H1 (cell line): ENCODE measurements around the gene CSF1. TPM values are rescaled to one million over a fixed set of nuclear protein-coding genes. Genes with fewer than 3 reads are reported as not detected.

Source experiments
- CTCF ChIA-PET: fragments of 300-600 bp; sonication (Branson Sonifier 250); formaldehyde crosslinking; loops from one replicate; lab custom pipeline; 2021; ENCODE audit not compliant: partially characterized antibody; lab: Charles Lee
- POLR2A ChIA-PET: fragments of 300-600 bp; sonication (Branson Sonifier 250); formaldehyde crosslinking; loops from one replicate; lab custom pipeline; 2021; ENCODE audit warnings: inconsistent platforms; ENCODE audit not compliant: partially characterized antibody; lab: Charles Lee
- DNase-seq, 2 experiments: peaks; one replicate each; pipeline versions ENCODE4 v3.0.0 to v3.0.0-alpha.2; 2010 to 2022; ENCODE audit warnings: low spot score in 2 of 2, low read depth in 1 of 2, mixed read lengths in 1 of 2
- FAIRE-seq: peaks from 2 replicates; lab custom pipeline; 2011; peaks lifted over from hg19 to GRCh38; lab: Jason Lieb, UNC
- H2AFZ ChIP-seq: 2 replicates; pipeline ENCODE4 v1.8.1; 2012; ENCODE audit warnings: low read length, inconsistent platforms
- H2AK5ac ChIP-seq: 2 replicates; pipeline ENCODE4 v1.6.1; 2013; ENCODE audit warnings: low read depth, low read length
- H2BK120ac ChIP-seq: replicated peaks from 2 replicates; pipeline ENCODE3; 2013; ENCODE audit warnings: low read depth, low read length, inconsistent platforms
- H2BK12ac ChIP-seq: 2 replicates; pipeline ENCODE4 v1.6.1; 2013; ENCODE audit warnings: low read depth, low read length
- H2BK15ac ChIP-seq: 2 replicates; pipeline ENCODE4 v1.6.1; 2013; ENCODE audit warnings: low read length
- H2BK20ac ChIP-seq: 2 replicates; pipeline ENCODE4 v1.6.1; 2013; ENCODE audit warnings: low read length
- H2BK5ac ChIP-seq: 2 replicates; pipeline ENCODE4 v1.6.1; 2013; ENCODE audit warnings: low read depth, low read length
- H3K14ac ChIP-seq: 2 replicates; pipeline ENCODE4 v1.6.1; 2013; ENCODE audit warnings: inconsistent platforms; ENCODE audit not compliant: insufficient read length
- H3K18ac ChIP-seq: 2 replicates; pipeline ENCODE4 v1.6.1; 2013; ENCODE audit warnings: low read length; ENCODE audit errors: extremely low read depth
- H3K23ac ChIP-seq: 2 replicates; pipeline ENCODE4 v1.6.1; 2013; ENCODE audit warnings: inconsistent platforms; ENCODE audit not compliant: insufficient read length
- H3K23me2 ChIP-seq: 2 replicates; pipeline ENCODE4 v1.6.1; 2013; ENCODE audit warnings: low read depth, low read length
- H3K27ac ChIP-seq: 2 replicates; pipeline ENCODE4 v1.6.1; 2011; ENCODE audit warnings: low read depth, low read length, inconsistent platforms
- H3K27me3 ChIP-seq, 4 experiments: replicated peaks in 1 of 4; 1 replicate in 1 of 4; 2 replicates in 3 of 4; pipeline versions ENCODE4 v1.6.1 to v1.8.1; 2011 to 2013; ENCODE audit warnings: low read length in 3 of 4, mild to moderate bottlenecking in 3 of 4, inconsistent platforms in 2 of 4, mixed read lengths in 2 of 4, moderate library complexity in 1 of 4; ENCODE audit not compliant: control insufficient read depth in 3 of 4, insufficient read depth in 3 of 4; ENCODE audit errors: extremely low read depth in 1 of 4
- H3K36me3 ChIP-seq, 4 experiments: 2 replicates each; pipeline versions ENCODE4 v1.6.1 to v1.8.1; 2011 to 2013; ENCODE audit warnings: mild to moderate bottlenecking in 4 of 4, low read length in 3 of 4, moderate library complexity in 2 of 4, control low read depth in 1 of 4, inconsistent platforms in 1 of 4; ENCODE audit not compliant: insufficient read depth in 4 of 4, control insufficient read depth in 2 of 4
- H3K4ac ChIP-seq: replicated peaks from 2 replicates; pipeline ENCODE3; 2013; ENCODE audit warnings: low read length, low read depth, mixed read lengths, inconsistent platforms; ENCODE audit not compliant: insufficient read length
- H3K4me1 ChIP-seq, 4 experiments: replicated peaks in 1 of 4; 1 replicate in 1 of 4; 2 replicates in 3 of 4; pipeline versions ENCODE4 v1.6.1 to v1.8.1; 2011 to 2013; ENCODE audit warnings: low read length in 3 of 4, inconsistent platforms in 2 of 4, mixed read lengths in 1 of 4; ENCODE audit not compliant: insufficient read depth in 4 of 4, control insufficient read depth in 3 of 4
- H3K4me2 ChIP-seq, 2 experiments: 2 replicates each; pipeline versions ENCODE4 v1.6.1 to v1.8.1; 2011 to 2013; ENCODE audit warnings: low read depth in 2 of 2, low read length in 2 of 2, control low read depth in 1 of 2, inconsistent platforms in 1 of 2, mild to moderate bottlenecking in 1 of 2; ENCODE audit not compliant: insufficient read depth in 1 of 2
- H3K4me3 ChIP-seq, 4 experiments: fragments of 200-600, 300-600 bp in 1 of 4; sonication (generic), shearing (Covaris generic), sonication (Bioruptor Twin) in 1 of 4; 2 replicates each; pipeline versions ENCODE4 v1.5.1 to v1.8.1; 2011 to 2016; ENCODE audit warnings: low read length in 4 of 4, low read depth in 3 of 4, control low read depth in 2 of 4, inconsistent platforms in 2 of 4, mild to moderate bottlenecking in 2 of 4, mixed read lengths in 1 of 4, moderate library complexity in 1 of 4; ENCODE audit not compliant: insufficient read depth in 2 of 4; ENCODE audit errors: extremely low read depth in 1 of 4
- H3K56ac ChIP-seq: replicated peaks from 2 replicates; pipeline ENCODE3; 2013; ENCODE audit warnings: low read depth, mild to moderate bottlenecking, mixed read lengths, low read length, inconsistent platforms; ENCODE audit not compliant: insufficient read length
- H3K79me1 ChIP-seq: 2 replicates; pipeline ENCODE4 v1.6.1; 2013; ENCODE audit warnings: low read depth, low read length, control low read depth
- H3K79me2 ChIP-seq, 2 experiments: 2 replicates each; pipeline versions ENCODE4 v1.6.1 to v1.8.1; 2012 to 2013; ENCODE audit warnings: low read length in 2 of 2, mild to moderate bottlenecking in 2 of 2, inconsistent platforms in 1 of 2; ENCODE audit not compliant: insufficient read depth in 2 of 2, control insufficient read depth in 1 of 2
- H3K9ac ChIP-seq, 4 experiments: replicated peaks in 1 of 4; 1 replicate in 1 of 4; 2 replicates in 3 of 4; pipeline versions ENCODE4 v1.6.1 to v1.8.1; 2011 to 2013; ENCODE audit warnings: low read depth in 3 of 4, low read length in 3 of 4, control low read depth in 2 of 4, mild to moderate bottlenecking in 2 of 4, moderate library complexity in 2 of 4, inconsistent platforms in 1 of 4; ENCODE audit errors: extremely low read depth in 1 of 4
- H3K9me3 ChIP-seq, 2 experiments: 2 replicates each; pipeline versions ENCODE4 v1.6.1 to v1.8.1; 2012 to 2013; ENCODE audit warnings: mild to moderate bottlenecking in 2 of 2, moderate library complexity in 2 of 2, control low read depth in 1 of 2, inconsistent platforms in 1 of 2, low read depth in 1 of 2, low read length in 1 of 2, mixed read lengths in 1 of 2; ENCODE audit not compliant: insufficient read depth in 2 of 2
- H4K20me1 ChIP-seq, 2 experiments: replicated peaks in 1 of 2; 2 replicates each; pipeline versions ENCODE3 to v1.8.1; 2011 to 2013; ENCODE audit warnings: inconsistent platforms in 2 of 2, low read length in 2 of 2, mild to moderate bottlenecking in 1 of 2; ENCODE audit not compliant: insufficient read depth in 2 of 2, control insufficient read depth in 1 of 2
- H4K5ac ChIP-seq: 2 replicates; pipeline ENCODE4 v1.6.1; 2013; ENCODE audit warnings: low read length, low read depth, mixed read lengths, inconsistent platforms; ENCODE audit not compliant: insufficient read length
- H4K8ac ChIP-seq: 2 replicates; pipeline ENCODE4 v1.8.0; 2013; ENCODE audit warnings: mild to moderate bottlenecking, moderate library complexity, low read length, inconsistent platforms; ENCODE audit not compliant: insufficient read depth; ENCODE audit errors: extremely low read depth
- H4K91ac ChIP-seq: replicated peaks from 2 replicates; pipeline ENCODE3; 2013; ENCODE audit warnings: low read length, mixed read lengths, inconsistent platforms; ENCODE audit not compliant: insufficient read length
- FOSL1 ChIP-seq: IDR thresholded peaks from 2 replicates; pipeline ENCODE4 v1.6.1; 2011; ENCODE audit warnings: mild to moderate bottlenecking, low read depth, low read length, moderate library complexity; ENCODE audit not compliant: insufficient read depth
- NANOG ChIP-seq: IDR thresholded peaks from 2 replicates; pipeline ENCODE4 v1.6.1; 2011; ENCODE audit warnings: low read length, low read depth, mild to moderate bottlenecking, inconsistent platforms; ENCODE audit not compliant: insufficient read depth, poor library complexity, severe bottlenecking
- POU5F1 ChIP-seq: IDR thresholded peaks from 2 replicates; pipeline ENCODE4 v1.6.1; 2011; ENCODE audit warnings: low read depth, mild to moderate bottlenecking, low read length, moderate library complexity
- WGBS, 2 experiments: shearing (Covaris generic) in 1 of 2; methylation state at CpG; one replicate each; pipeline versions ENCODE4 v1.1.6 to v1.1.7; 2013 to 2015; ENCODE audit warnings: low lambda C conversion rate in 2 of 2, mixed read lengths in 2 of 2, inconsistent platforms in 1 of 2, low coverage in 1 of 2, missing lambda C conversion rate in 1 of 2; ENCODE audit not compliant: insufficient replicate concordance in 2 of 2, insufficient coverage in 1 of 2, insufficient read length in 1 of 2; ENCODE audit errors: extremely low coverage in 1 of 2, missing lambda C conversion rate in 1 of 2; 5-methylcytosine and 5-hydroxymethylcytosine counted together
- polyA plus RNA-seq, 7 experiments: library from polyadenylated mRNA; depleted of rRNA in 3 of 7; stranded (reverse) in 5 of 7; unstranded in 2 of 7; fragments of >200 nt in 5 of 7; fragments of 200-250 nt in 2 of 7; gene quantifications; 1 replicate in 5 of 7; 2 replicates in 1 of 7; 4 replicates in 1 of 7; pipeline versions ENCODE4 v1.2.1 to v1.2.3, GENCODE V29; 2011 to 2013; ENCODE audit warnings: missing spikeins in 2 of 7, mixed read lengths in 2 of 7
- total RNA-seq: library from RNA; stranded (reverse); fragmentation: NEBNext Ultra II Directional; extraction: Animal tissue kit (Norgen Biotek cat#: 25700); gene quantifications from 2 replicates; pipeline ENCODE4 v1.2.1, GENCODE V29; 2021

Gene CSF1
- total and polyA plus RNA-seq, 2 of the 8 experiments (the other 6 are each of a cell fraction or from before 2014, with no cell fraction given), result 3.3 to 5.4 TPM

DNA sequence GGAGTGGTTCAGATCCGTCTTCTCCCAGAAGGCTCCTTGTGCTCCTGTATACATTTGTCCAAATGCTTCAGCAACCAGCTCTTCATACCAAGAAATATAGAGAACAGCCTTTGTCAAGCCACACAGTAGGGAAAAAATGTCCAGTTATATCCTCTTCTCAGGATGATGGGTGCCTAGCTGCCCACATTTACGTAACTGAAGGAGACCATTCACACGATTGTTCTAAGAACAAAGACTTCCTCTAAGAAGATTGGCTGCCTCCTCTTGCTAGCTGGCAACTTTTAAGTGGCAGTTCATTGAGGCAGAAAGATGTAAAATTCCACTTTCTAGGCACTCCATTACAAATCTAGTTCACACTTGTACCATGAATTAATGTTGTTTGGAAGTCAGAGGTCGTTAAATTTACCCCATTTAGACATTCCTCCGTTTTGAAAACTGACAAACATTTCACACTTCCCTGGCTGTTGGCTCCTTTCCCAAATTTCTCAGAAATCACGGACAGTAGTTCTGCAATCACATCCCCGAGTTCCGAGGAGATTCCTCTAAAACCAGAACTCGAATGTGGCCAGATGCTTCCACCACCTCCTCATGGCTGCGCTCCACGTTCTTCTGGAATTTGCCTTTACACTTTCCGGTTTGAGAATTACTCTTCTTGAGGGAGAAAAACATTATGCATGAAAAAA lies 45.6 kb upstream of the CSF1 start:
- H3K27ac ChIP-seq, result no peak overlapping the region
- H3K18ac ChIP-seq, result no peak overlapping the region; the same call in 1 of the 2 replicates
- no peaks in the 10 kb centered on the region for H3K27me3 ChIP-seq
- no peaks in the 10 kb centered on the region for H3K23me2 ChIP-seq
- no peak overlapping the region for H2BK120ac ChIP-seq
- H3K4me3 ChIP-seq, result no peak overlapping the region
- H3K23ac ChIP-seq, result no peak overlapping the region
- no peak overlapping the region for H2BK15ac ChIP-seq
- H2BK5ac ChIP-seq, result no peak overlapping the region; the same call in 1 of the 2 replicates
- no peak overlapping the region for H4K8ac ChIP-seq
- no peak overlapping the region for H4K5ac ChIP-seq
- no peaks in the 10 kb centered on the region; a peak in 1 of 8 replicates for H3K36me3 ChIP-seq
- H2BK20ac ChIP-seq, result no peak overlapping the region
- no peak overlapping the region for H3K56ac ChIP-seq
- peak overlapping the region; percentile 27 for H3K4ac ChIP-seq
- peak overlapping the region in 1 of 2 experiments; percentile 20; a peak in 1 of 4 replicates for H3K4me2 ChIP-seq
- H3K9me3 ChIP-seq, result no peaks in the 10 kb centered on the region
- WGBS, 2 experiments, result 85% methylated on average over 12 of the region's 12 CpGs; no CpG with 5 or more reads in 1 of the 2 experiments
- no peak overlapping the region for H2AFZ ChIP-seq
- CTCF ChIA-PET, result no interaction called here
- no peak overlapping the region for H3K14ac ChIP-seq
- H2BK12ac ChIP-seq, result peak overlapping the region; percentile 95
- 0 out of 2 replicates have a peak overlapping the region, but pooled peaks have one; percentile 14 for H2AK5ac ChIP-seq
- no peaks in the 10 kb centered on the region for H3K79me2 ChIP-seq
- no peak overlapping the region for H3K9ac ChIP-seq
- no peaks in the 10 kb centered on the region; the same call in 1 of the 2 replicates for H3K79me1 ChIP-seq
- FAIRE-seq, result no peak
- peaks cover 3 to 7% (median 5%) of the 10 kb centered on the region in 4 experiments for H3K4me1 ChIP-seq
- no peaks in the 10 kb centered on the region for H4K20me1 ChIP-seq
- TF ChIP-seq FOSL1, result no peak
- no peak for TF ChIP-seq POU5F1
- peak; percentile 24 for TF ChIP-seq NANOG
- TF ChIP-seq, all 59 proteins: peak for 1
- no peak overlapping the region for H4K91ac ChIP-seq
- POLR2A ChIA-PET, result interaction anchor here (1.2 kb wide), 1 partner anchor 27 kb away, joined by 3 read pairs; no protein-coding TSS in a partner anchor
- DNase-seq, result no peak
